Gastroesophageal sphincter (tissue), 4 donors: ENCODE data around the gene CDH13. TPM values are rescaled to one million over a fixed set of nuclear protein-coding genes. Genes with fewer than 3 reads are reported as not detected.

Experiments used
- ATAC-seq: fragments of 150-250 bp; one replicate; pipeline ENCODE4 v1.9.1; 2016; ENCODE audit warnings: mild to moderate bottlenecking, moderate library complexity
- H3K27ac ChIP-seq, 4 donors: fragments of 200-600 bp; sonication (generic) in 3 of 4; 1 replicate in 3 of 4; 2 replicates in 1 of 4; pipeline ENCODE4 v1.5.1; 2016 to 2019
- H3K27me3 ChIP-seq: fragments of 200-600 bp; sonication (generic); one replicate; pipeline ENCODE4 v1.5.1; 2019
- H3K36me3 ChIP-seq, 2 donors: fragments of 200-600 bp; sonication (generic); one replicate each; pipeline ENCODE4 v1.5.1; 2019; ENCODE audit warnings: control low read depth in 1 of 2
- H3K4me1 ChIP-seq, 3 donors: fragments of 200-600 bp; sonication (generic); 1 replicate in 2 of 3; 2 replicates in 1 of 3; pipeline ENCODE4 v1.5.1; 2016 to 2019; ENCODE audit warnings: control low read depth in 2 of 3
- H3K4me3 ChIP-seq, 2 donors: fragments of 200-600 bp; sonication (generic); one replicate each; pipeline ENCODE4 v1.5.1; 2019; ENCODE audit warnings: mild to moderate bottlenecking in 1 of 2, moderate library complexity in 1 of 2
- H3K9me3 ChIP-seq, 3 donors: fragments of 200-600 bp; sonication (generic); one replicate each; pipeline ENCODE4 v1.5.1; 2017 to 2019; ENCODE audit warnings: control low read depth in 2 of 3
- CTCF ChIP-seq, 4 experiments: fragments of 200-600 bp in 2 of 4; fragments of 450-650 bp in 2 of 4; sonication (generic) in 1 of 4; IDR thresholded peaks; one replicate each; pipeline ENCODE4 v1.5.1; 2017 to 2019; ENCODE audit warnings: antibody characterized with exemption in 4 of 4, mild to moderate bottlenecking in 2 of 4, moderate library complexity in 2 of 4
- EP300 ChIP-seq: sonication (generic); formaldehyde crosslinking; IDR thresholded peaks from one replicate; pipeline ENCODE4 v1.6.1; 2017; ENCODE audit warnings: antibody characterized with exemption, mild to moderate bottlenecking
- POLR2A ChIP-seq, 2 donors: fragments of 450-650 bp; IDR thresholded peaks; one replicate each; pipeline ENCODE4 v1.6.1; 2017; ENCODE audit warnings: antibody characterized with exemption in 2 of 2, mild to moderate bottlenecking in 2 of 2, moderate library complexity in 1 of 2
- POLR2AphosphoS5 ChIP-seq: sonication (generic); formaldehyde crosslinking; IDR thresholded peaks from one replicate; pipeline ENCODE4 v1.6.1; 2017; ENCODE audit warnings: antibody characterized with exemption
- WGBS, 2 donors: methylation state at CpG; one replicate each; pipeline ENCODE4 v1.1.5; 2018; ENCODE audit warnings: low coverage in 1 of 2; 5-methylcytosine and 5-hydroxymethylcytosine counted together
- total RNA-seq, 4 donors: library from RNA; depleted of rRNA; stranded (reverse); fragments of >200 nt; gene quantifications; one replicate each; pipeline ENCODE4 v1.1.0, GENCODE V29; 2016

The CDH13 gene
- total RNA-seq, 4 donors from 2014 or later = 4.2 to 22.3 (median 11.4) TPM

- H3K27me3 ChIP-seq = no peaks in the 10 kb centered on the region
- no peaks in the 10 kb centered on the region for H3K4me1 ChIP-seq
- 76 to 83% methylated on average over 1 to 2 of the region's 2 CpGs for WGBS, 2 donors
- no peak overlapping the region for H3K4me3 ChIP-seq
- peaks cover 0 to 20% (median 0%) of the 10 kb centered on the region in 3 donors for H3K9me3 ChIP-seq
- H3K36me3 ChIP-seq = no peaks in the 10 kb centered on the region
- H3K27ac ChIP-seq = no peak overlapping the region
- TF ChIP-seq CTCF (IDR thresholded peaks at IDR 0.05) = no peak
- no peak for TF ChIP-seq POLR2A (IDR thresholded peaks at IDR 0.05)
- no peak for TF ChIP-seq POLR2AphosphoS5
- no peak for TF ChIP-seq EP300
- no peak for ATAC-seq
These were observed 473.9 kb downstream of the CDH13 start for GRCh38 chr16:83100679-83101078.

DNA sequence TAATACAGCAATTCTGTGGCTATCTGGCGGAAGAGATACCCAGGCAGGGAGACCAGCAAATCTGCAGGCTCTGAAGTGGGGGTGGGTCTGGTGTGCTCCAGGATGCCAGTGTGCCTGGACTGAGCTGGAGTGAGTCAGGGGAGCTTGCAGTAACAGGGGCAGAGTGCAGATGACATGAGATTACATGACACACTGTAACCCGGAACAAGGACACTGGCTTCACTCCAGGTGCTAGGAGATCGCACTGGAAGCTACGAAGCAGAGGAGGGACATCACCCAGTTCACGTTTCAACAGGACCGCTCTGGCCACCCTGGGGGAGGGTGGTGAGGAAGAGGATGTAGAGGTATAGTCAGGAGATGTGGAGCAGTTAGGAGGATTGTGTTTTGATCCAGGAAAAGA lies 475.6 kb downstream of the CDH13 start:
- WGBS, 2 donors = 66 to 78% methylated on average over 5 of the region's 6 CpGs
- no peak for ATAC-seq
- H3K9me3 ChIP-seq = peaks cover 0 to 20% (median 0%) of the 10 kb centered on the region in 3 donors
- H3K27ac ChIP-seq = no peak overlapping the region
- TF ChIP-seq CTCF (IDR thresholded peaks at IDR 0.05) = no peak
- no peak for TF ChIP-seq POLR2AphosphoS5
- TF ChIP-seq EP300 = no peak
- TF ChIP-seq POLR2A (IDR thresholded peaks at IDR 0.05) = no peak
- no peaks in the 10 kb centered on the region for H3K4me1 ChIP-seq
- H3K4me3 ChIP-seq = no peak overlapping the region
- H3K27me3 ChIP-seq = no peaks in the 10 kb centered on the region
- H3K36me3 ChIP-seq = no peaks in the 10 kb centered on the region

GRCh38 chr16:83105279-83106077 lies 478.7 kb downstream of the CDH13 start:
- WGBS, 2 donors = 77 to 92% methylated on average over 6 to 9 of the region's 9 CpGs

DNA sequence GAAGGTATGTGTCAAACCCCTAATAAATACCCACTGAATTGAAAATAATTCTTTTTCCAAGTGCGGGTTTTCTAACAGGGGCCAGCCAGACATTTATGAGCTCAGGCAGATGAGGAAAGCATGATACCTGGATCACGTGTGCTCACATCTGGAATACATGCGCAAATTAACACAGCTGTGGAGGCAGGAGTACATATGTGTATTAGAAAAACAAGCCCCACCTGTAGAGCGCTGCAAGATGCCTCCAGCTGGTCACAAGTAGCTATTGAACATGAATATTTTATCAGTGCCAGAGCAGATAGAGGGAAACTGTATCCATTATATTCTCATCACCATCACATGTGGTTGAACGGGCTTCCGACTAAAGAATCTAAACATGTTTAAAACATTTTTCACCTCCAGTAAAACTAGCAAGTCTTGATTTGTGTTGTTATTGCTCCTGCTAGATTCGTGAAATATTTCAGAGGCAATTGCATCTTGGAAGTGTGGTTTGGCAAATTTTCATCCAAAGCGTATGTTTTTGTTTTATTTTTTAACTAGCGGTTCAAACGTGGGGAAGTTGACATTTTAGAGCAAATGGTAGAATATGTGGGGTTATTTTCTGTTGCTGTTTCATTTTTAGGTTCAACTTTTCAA lies 482.8 kb downstream of the CDH13 start:
- Histone ChIP-seq H3K4me1 (no peaks in the 10 kb centered on the region), H3K27ac (no peak overlapping the region), H3K9me3 (no peaks in the 10 kb centered on the region), H3K36me3 (no peaks in the 10 kb centered on the region), H3K27me3 (peaks cover 36% of the 10 kb centered on the region), H3K4me3 (no peak overlapping the region)
- TF ChIP-seq EP300 = no peak
- no peak for TF ChIP-seq POLR2A (IDR thresholded peaks at IDR 0.05)
- no peak for TF ChIP-seq CTCF (IDR thresholded peaks at IDR 0.05)
- no peak for TF ChIP-seq POLR2AphosphoS5
- WGBS, 2 donors = 62 to 63% methylated on average over 6 to 10 of the region's 10 CpGs
- no peak for ATAC-seq

More at GRCh38 chr16:83105279-83106077, 478.7 kb downstream of the CDH13 start:
- H3K4me1 ChIP-seq = no peaks in the 10 kb centered on the region
- no peak for TF ChIP-seq CTCF (IDR thresholded peaks at IDR 0.05)
- no peak for TF ChIP-seq EP300
- TF ChIP-seq POLR2A (IDR thresholded peaks at IDR 0.05) = no peak
- TF ChIP-seq POLR2AphosphoS5 = no peak
- no peaks in the 10 kb centered on the region for H3K36me3 ChIP-seq
- ATAC-seq = no peak
- peaks cover 0 to 7% (median 0%) of the 10 kb centered on the region in 3 donors for H3K9me3 ChIP-seq
- H3K27me3 ChIP-seq = peaks cover 28% of the 10 kb centered on the region
- H3K4me3 ChIP-seq = no peak overlapping the region
- no peak overlapping the region for H3K27ac ChIP-seq
